Thymus (tissue), 11 donors: ENCODE data around the gene IFNA8. TPM values are rescaled to one million over a fixed set of nuclear protein-coding genes. Genes with fewer than 3 reads are reported as not detected.
A peak's percentile ranks its signal among the peaks of the same experiment; 100 is the strongest.
"Not testable (repeated sequence)": the region's sequence is repeated elsewhere in the genome, so short reads cannot be mapped to it uniquely, and the experiment has no call there.

ENCODE experiments used
- DNase-seq, 9 donors: peaks; one replicate each; pipeline ENCODE4 v3.0.0-alpha.2; 2013; ENCODE audit warnings: low spot score in 9 of 9, low read depth in 6 of 9, missing footprints in 1 of 9
- H3K27ac ChIP-seq, 2 donors: one replicate each; pipeline ENCODE4 v1.5.1; 2013; ENCODE audit warnings: control low read depth in 1 of 2, low read depth in 1 of 2, low read length in 1 of 2, mild to moderate bottlenecking in 1 of 2, moderate library complexity in 1 of 2
- H3K27me3 ChIP-seq, 2 donors: one replicate each; pipeline ENCODE4 v1.5.1; 2013; ENCODE audit warnings: low read length in 1 of 2; ENCODE audit not compliant: control insufficient read depth in 2 of 2, insufficient read depth in 1 of 2
- H3K36me3 ChIP-seq, 2 donors: one replicate each; pipeline ENCODE4 v1.5.1; 2013; ENCODE audit warnings: low read length in 1 of 2, mild to moderate bottlenecking in 1 of 2, moderate library complexity in 1 of 2; ENCODE audit not compliant: control insufficient read depth in 2 of 2, insufficient read depth in 2 of 2
- H3K4me1 ChIP-seq, 2 donors: one replicate each; pipeline ENCODE4 v1.5.1; 2013; ENCODE audit warnings: low read length in 2 of 2; ENCODE audit not compliant: control insufficient read depth in 2 of 2, insufficient read depth in 2 of 2
- H3K4me3 ChIP-seq, 2 donors: one replicate each; pipeline ENCODE4 v1.5.1; 2013; ENCODE audit warnings: low read length in 2 of 2, control low read depth in 1 of 2, mild to moderate bottlenecking in 1 of 2
- H3K9me3 ChIP-seq, 2 donors: one replicate each; pipeline ENCODE4 v1.5.1; 2013; ENCODE audit warnings: low read length in 1 of 2, mild to moderate bottlenecking in 1 of 2; ENCODE audit not compliant: control insufficient read depth in 2 of 2, insufficient read depth in 1 of 2
- WGBS: extraction: QIAGEN DNeasy Blood & Tissue Kit; methylation state at CpG from one replicate; pipeline ENCODE4 v1.1.7; 2013; 5-methylcytosine and 5-hydroxymethylcytosine counted together
- polyA plus RNA-seq: library from polyadenylated mRNA; stranded (reverse); fragments of 200-250 nt; gene quantifications from one replicate; pipeline ENCODE4 v1.2.3, GENCODE V29; 2013
- total RNA-seq: library from RNA; stranded (reverse); fragments of 120-200 nt; gene quantifications from one replicate; pipeline ENCODE4 v1.2.4, GENCODE V29; 2013
- donor health status: healthy.

The IFNA8 gene
- total and polyA plus RNA-seq, 2 donors, result not detected

GRCh38 chr9:21414220-21414940 lies 5.5 kb downstream of the IFNA8 start:
- Histone ChIP-seq H3K9me3 (no peaks in the 10 kb centered on the region), H3K4me3 (no peak overlapping the region), H3K36me3 (no peaks in the 10 kb centered on the region), H3K4me1 (no peaks in the 10 kb centered on the region), H3K27me3 (no peaks in the 10 kb centered on the region), H3K27ac (no peak overlapping the region)
- DNase-seq, result no peak
- 98% methylated on average over 2 of the region's 2 CpGs for WGBS

- Histone ChIP-seq H3K27me3 (no peaks in the 10 kb centered on the region), H3K4me1 (no peaks in the 10 kb centered on the region), H3K36me3 (no peaks in the 10 kb centered on the region), H3K4me3 (no peak overlapping the region), H3K27ac (no peak overlapping the region), H3K9me3 (no peaks in the 10 kb centered on the region)
- DNase-seq, result no peak
- 96% methylated on average over 5 of the region's 5 CpGs for WGBS
These were observed 6.8 kb downstream of the IFNA8 start for GRCh38 chr9:21415493-21416267.

- no peaks in the 10 kb centered on the region for H3K9me3 ChIP-seq
- H3K4me3 ChIP-seq, result no peak overlapping the region
- H3K36me3 ChIP-seq, result no peaks in the 10 kb centered on the region
- WGBS, result 88% methylated on average over 1 of the region's 1 CpG
- no peak overlapping the region for H3K27ac ChIP-seq
- H3K4me1 ChIP-seq, result no peaks in the 10 kb centered on the region
- DNase-seq, result no peak
- H3K27me3 ChIP-seq, result no peaks in the 10 kb centered on the region
These were observed 19.3 kb downstream of the IFNA8 start for GRCh38 chr9:21428235-21428634.

- no peaks in the 10 kb centered on the region for H3K27me3 ChIP-seq
- 77% methylated on average over 2 of the region's 2 CpGs for WGBS
These were observed 20.3 kb downstream of the IFNA8 start for GRCh38 chr9:21429191-21429590.

GRCh38 chr9:21432672-21433425 lies 23.9 kb downstream of the IFNA8 start:
- Histone ChIP-seq H3K36me3 (no peaks in the 10 kb centered on the region), H3K27me3 (no peaks in the 10 kb centered on the region), H3K4me1 (no peaks in the 10 kb centered on the region), H3K4me3 (no peak overlapping the region), H3K9me3 (no peaks in the 10 kb centered on the region), H3K27ac (no peak overlapping the region)
- 62% methylated on average over 2 of the region's 2 CpGs for WGBS
- DNase-seq, result no peak

More at GRCh38 chr9:21429191-21429590, 20.3 kb downstream of the IFNA8 start:
- Histone ChIP-seq H3K4me1 (no peaks in the 10 kb centered on the region), H3K9me3 (no peaks in the 10 kb centered on the region), H3K27ac (no peak overlapping the region), H3K4me3 (no peak overlapping the region), H3K36me3 (no peaks in the 10 kb centered on the region)
- DNase-seq, result no peak

GRCh38 chr9:21434202-21435014 lies 25.5 kb downstream of the IFNA8 start:
- DNase-seq, result peak in 2 of 9 donors; percentile 25 to 52
- Histone ChIP-seq H3K27ac (no peak overlapping the region), H3K4me3 (no peak overlapping the region), H3K9me3 (no peaks in the 10 kb centered on the region), H3K27me3 (no peaks in the 10 kb centered on the region), H3K36me3 (no peaks in the 10 kb centered on the region), H3K4me1 (no peaks in the 10 kb centered on the region)
- WGBS, result 70% methylated on average over 9 of the region's 9 CpGs

GRCh38 chr9:21435015-21435383 lies 26.1 kb downstream of the IFNA8 start:
- DNase-seq, H3K27me3 ChIP-seq, H3K4me1 ChIP-seq, H3K9me3 ChIP-seq, H3K36me3 ChIP-seq, H3K27ac ChIP-seq, H3K4me3 ChIP-seq: not testable (repeated sequence)
- WGBS, result 96% methylated on average over 7 of the region's 7 CpGs

- Histone ChIP-seq H3K27ac (no peak within 1 kb of the TSS), H3K9me3 (no peaks in the 10 kb centered on the region), H3K36me3 (no peaks in the 10 kb centered on the region), H3K4me3 (no peak within 1 kb of the TSS), H3K27me3 (no peaks in the 10 kb centered on the region), H3K4me1 (peaks cover 0 to 3% of the 10 kb centered on the region in 2 donors)
- WGBS, result 97% methylated on average over 4 of the region's 4 CpGs
- DNase-seq, result no peak
These were observed 31.2 kb downstream of the IFNA8 start, which contains the start of gene IFNA1 for GRCh38 chr9:21440139-21440538. Gene IFNA1 (plus strand): TSS chr9:21440439. CDS start chr9:21440508, 69 bp downstream.
